Activated naive CD8-positive, alpha-beta T cell treated with anti-CD3 and anti-CD28 coated beads, Interleukin-2, amount 50 U/mL, for 24 hours (primary cell): ENCODE data around the gene FAN1.
A peak's percentile ranks its signal among the peaks of the same experiment; 100 is the strongest.

Experiments
- ATAC-seq: fragments of 150-1000 bp; cut with Tn5 transposase; one replicate; pipeline ENCODE4 v1.10.0; 2021
- DNase-seq: peaks from one replicate; pipeline ENCODE4 v3.0.0; 2021
- H3K27ac Mint-ChIP-seq: one replicate; pipeline ENCODE4 v1.8.0; 2021; ENCODE audit warnings: mild to moderate bottlenecking, mixed read lengths
- H3K27me3 Mint-ChIP-seq: one replicate; pipeline ENCODE4 v1.8.0; 2021; ENCODE audit warnings: mixed read lengths
- H3K36me3 Mint-ChIP-seq: one replicate; pipeline ENCODE4 v1.8.0; 2021; ENCODE audit warnings: low read depth, mixed read lengths
- H3K4me1 Mint-ChIP-seq: one replicate; pipeline ENCODE4 v1.8.0; 2021; ENCODE audit warnings: mixed read lengths
- H3K4me3 Mint-ChIP-seq: one replicate; pipeline ENCODE4 v1.8.0; 2021; ENCODE audit warnings: mild to moderate bottlenecking, moderate library complexity, mixed read lengths
- H3K9me3 Mint-ChIP-seq: one replicate; pipeline ENCODE4 v1.8.0; 2021; ENCODE audit warnings: mixed read lengths

The FAN1 gene

GRCh38 chr15:30958219-30958618 lies 54.5 kb downstream of the FAN1 start:
- DNase-seq: no peak
- ATAC-seq: no peak
- H3K27me3 Mint-ChIP-seq: no peaks in the 10 kb centered on the region
- peaks cover 18% of the 10 kb centered on the region for H3K4me1 Mint-ChIP-seq
- peaks cover 36% of the 10 kb centered on the region for H3K36me3 Mint-ChIP-seq
- no peaks in the 10 kb centered on the region for H3K9me3 Mint-ChIP-seq
- no peak overlapping the region for H3K4me3 Mint-ChIP-seq
- H3K27ac Mint-ChIP-seq: no peak overlapping the region

DNA sequence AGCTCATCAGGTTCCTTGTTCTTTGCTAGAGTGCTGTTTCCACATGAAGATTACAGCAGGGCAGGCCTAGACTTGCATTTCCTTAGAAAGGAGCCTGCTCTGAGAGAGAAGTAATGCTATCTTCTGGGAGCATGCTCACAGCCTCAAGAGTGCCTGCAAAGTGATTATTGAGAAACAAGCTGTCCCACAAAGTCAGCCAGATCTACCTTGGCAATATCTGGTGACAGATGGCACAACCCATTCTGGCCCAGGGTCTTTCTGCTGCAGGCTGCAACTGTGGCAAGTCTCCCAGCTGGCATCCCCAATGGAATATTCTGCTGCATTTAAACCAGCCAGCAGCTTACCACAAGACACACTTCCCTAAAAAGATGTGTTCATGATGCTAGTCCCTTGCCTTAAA lies 58.4 kb downstream of the FAN1 start:
- Mint-ChIP-seq H3K4me1 (peaks cover 12% of the 10 kb centered on the region), H3K27ac (no peak overlapping the region), H3K4me3 (no peak overlapping the region), H3K36me3 (peaks cover 31% of the 10 kb centered on the region), H3K27me3 (no peaks in the 10 kb centered on the region), H3K9me3 (no peaks in the 10 kb centered on the region)
- DNase-seq (no peak), ATAC-seq (no peak)

DNA sequence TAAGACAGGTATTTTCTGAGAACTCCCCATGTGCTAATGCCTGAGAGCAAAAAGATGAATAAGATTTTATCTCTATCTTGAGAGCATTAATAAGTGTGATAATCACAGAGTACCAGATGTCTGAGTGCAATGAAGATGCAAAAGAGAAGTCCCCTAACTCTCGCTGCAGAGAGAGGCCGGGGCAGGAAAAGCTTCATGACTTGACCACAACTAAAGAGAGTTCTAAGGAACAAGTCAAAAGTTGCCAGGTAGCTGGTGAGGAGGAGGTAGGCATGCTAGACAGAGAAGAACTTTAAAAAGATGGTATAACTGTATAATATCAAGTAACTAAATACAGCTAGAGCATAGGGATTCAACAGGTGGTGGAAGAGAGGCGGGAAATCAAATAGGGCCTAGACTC lies 58.9 kb downstream of the FAN1 start:
- H3K4me3 Mint-ChIP-seq: no peak overlapping the region
- DNase-seq (no peak), ATAC-seq (no peak)
- H3K27ac Mint-ChIP-seq: no peak overlapping the region
- H3K27me3 Mint-ChIP-seq: no peaks in the 10 kb centered on the region
- H3K36me3 Mint-ChIP-seq: peaks cover 29% of the 10 kb centered on the region
- peaks cover 12% of the 10 kb centered on the region for H3K4me1 Mint-ChIP-seq
- H3K9me3 Mint-ChIP-seq: no peaks in the 10 kb centered on the region

- no peaks in the 10 kb centered on the region for H3K27me3 Mint-ChIP-seq
- H3K4me3 Mint-ChIP-seq: no peak overlapping the region
- peaks cover 13% of the 10 kb centered on the region for H3K4me1 Mint-ChIP-seq
- DNase-seq (no peak), ATAC-seq (no peak)
- no peak overlapping the region for H3K27ac Mint-ChIP-seq
- peaks cover 24% of the 10 kb centered on the region for H3K36me3 Mint-ChIP-seq
- no peaks in the 10 kb centered on the region for H3K9me3 Mint-ChIP-seq
Measured at GRCh38 chr15:30963681-30964080, 60.0 kb downstream of the FAN1 start.

DNA sequence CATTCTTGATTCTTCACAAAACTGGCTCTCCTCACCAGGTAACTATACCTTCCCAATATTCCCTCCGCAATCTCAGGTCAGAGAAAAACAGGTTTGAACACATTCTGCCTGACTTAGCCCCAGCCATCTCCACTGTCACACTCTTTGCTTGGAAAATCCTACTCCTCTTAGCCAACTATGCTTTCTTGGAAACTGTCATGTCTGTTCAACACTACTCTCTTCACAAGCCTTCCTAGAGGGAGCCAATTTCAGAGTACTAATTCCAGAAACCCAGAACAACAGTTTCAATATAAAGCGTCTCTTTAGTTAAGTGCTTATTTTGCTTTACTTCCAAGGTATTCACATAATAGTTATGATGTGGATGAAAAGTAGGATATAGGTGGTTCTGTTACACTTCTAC lies 66.0 kb downstream of the FAN1 start:
- no peaks in the 10 kb centered on the region for H3K9me3 Mint-ChIP-seq
- H3K36me3 Mint-ChIP-seq: peaks cover 21% of the 10 kb centered on the region
- no peak for ATAC-seq
- no peak for DNase-seq
- H3K27ac Mint-ChIP-seq: no peak overlapping the region
- peaks cover 17% of the 10 kb centered on the region for H3K4me1 Mint-ChIP-seq
- H3K4me3 Mint-ChIP-seq: no peak overlapping the region
- no peaks in the 10 kb centered on the region for H3K27me3 Mint-ChIP-seq

- Mint-ChIP-seq H3K27me3 (no peaks in the 10 kb centered on the region), H3K36me3 (peaks cover 19% of the 10 kb centered on the region), H3K27ac (no peak overlapping the region), H3K9me3 (no peaks in the 10 kb centered on the region), H3K4me1 (peaks cover 19% of the 10 kb centered on the region), H3K4me3 (no peak overlapping the region)
- ATAC-seq: no peak
- DNase-seq: no peak
Measured at GRCh38 chr15:30973379-30973778, 69.7 kb downstream of the FAN1 start.

GRCh38 chr15:30974112-30974511 lies 70.4 kb downstream of the FAN1 start:
- H3K4me3 Mint-ChIP-seq: no peak overlapping the region
- DNase-seq (no peak), ATAC-seq (no peak)
- no peak overlapping the region for H3K27ac Mint-ChIP-seq
- H3K9me3 Mint-ChIP-seq: no peaks in the 10 kb centered on the region
- H3K4me1 Mint-ChIP-seq: peaks cover 19% of the 10 kb centered on the region
- H3K36me3 Mint-ChIP-seq: peaks cover 19% of the 10 kb centered on the region
- H3K27me3 Mint-ChIP-seq: no peaks in the 10 kb centered on the region

DNA sequence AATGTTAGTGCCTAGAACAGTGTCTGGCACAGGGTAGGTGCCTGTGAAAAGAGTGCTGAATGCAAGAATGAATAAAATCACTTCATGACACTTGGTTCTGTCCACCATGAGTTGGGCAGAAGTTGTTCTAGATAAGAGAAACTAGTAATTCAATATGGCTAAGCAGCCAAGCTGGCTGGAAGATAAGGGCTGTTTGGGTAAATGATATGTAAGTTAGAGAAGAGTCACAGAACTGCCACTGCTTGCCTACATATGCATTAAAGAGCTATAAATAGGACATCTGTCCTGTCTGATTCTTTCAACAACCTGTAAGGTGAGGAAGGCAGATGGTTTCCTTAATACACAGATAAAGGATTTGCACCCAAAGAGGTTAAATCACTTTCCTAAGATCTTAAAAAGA lies 74.6 kb downstream of the FAN1 start:
- H3K27me3 Mint-ChIP-seq: no peaks in the 10 kb centered on the region
- H3K27ac Mint-ChIP-seq: no peak overlapping the region
- no peaks in the 10 kb centered on the region for H3K9me3 Mint-ChIP-seq
- DNase-seq: no peak
- no peak overlapping the region for H3K4me3 Mint-ChIP-seq
- no peak for ATAC-seq
- peaks cover 20% of the 10 kb centered on the region for H3K36me3 Mint-ChIP-seq
- H3K4me1 Mint-ChIP-seq: peaks cover 25% of the 10 kb centered on the region

DNA sequence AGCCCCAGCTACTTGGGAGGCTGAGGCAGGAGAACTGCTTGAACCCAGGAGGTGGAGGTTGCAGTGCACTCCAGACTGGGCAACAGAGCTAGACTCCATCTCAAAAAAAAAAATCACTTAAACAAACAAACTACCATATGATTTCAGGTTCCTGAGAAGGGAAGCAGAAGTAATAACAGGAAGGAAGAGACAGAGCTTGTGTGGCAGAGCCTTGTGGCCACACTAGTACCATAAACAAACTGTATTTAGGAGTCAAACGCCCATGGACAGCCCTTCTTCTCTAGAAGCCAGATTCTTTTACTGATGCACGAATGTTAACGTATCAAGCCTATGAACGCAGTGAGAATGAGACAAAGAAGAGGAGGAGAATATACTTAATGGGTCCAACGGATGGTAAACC lies 75.7 kb downstream of the FAN1 start:
- H3K27me3 Mint-ChIP-seq: no peaks in the 10 kb centered on the region
- H3K4me1 Mint-ChIP-seq: peaks cover 32% of the 10 kb centered on the region
- H3K9me3 Mint-ChIP-seq: no peaks in the 10 kb centered on the region
- peak overlapping the region; percentile 9 for H3K27ac Mint-ChIP-seq
- no peak overlapping the region for H3K4me3 Mint-ChIP-seq
- DNase-seq (no peak), ATAC-seq (no peak)
- peaks cover 16% of the 10 kb centered on the region for H3K36me3 Mint-ChIP-seq

DNA sequence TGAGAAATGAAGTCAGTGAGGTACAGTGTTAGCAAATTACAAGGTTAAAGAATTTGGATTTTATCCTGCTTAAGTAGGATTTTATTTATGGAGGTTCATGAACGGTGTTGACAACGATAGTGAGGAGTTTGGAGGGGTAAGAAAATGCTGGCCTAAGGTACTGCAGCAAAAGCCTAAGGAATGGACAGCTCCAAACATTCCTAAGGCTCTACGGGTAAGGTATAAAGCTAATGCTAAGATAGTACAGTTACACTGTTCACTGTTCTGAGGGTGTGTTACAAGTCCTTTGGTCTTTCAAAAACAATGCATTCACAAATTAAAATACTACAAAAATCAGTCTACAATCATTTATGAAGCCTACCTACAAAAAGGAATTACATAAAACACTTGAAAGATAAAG lies 80.4 kb downstream of the FAN1 start:
- Mint-ChIP-seq H3K27ac (no peak overlapping the region), H3K9me3 (no peaks in the 10 kb centered on the region), H3K27me3 (no peaks in the 10 kb centered on the region), H3K4me3 (no peak overlapping the region), H3K4me1 (peaks cover 47% of the 10 kb centered on the region), H3K36me3 (peaks cover 21% of the 10 kb centered on the region)
- ATAC-seq (no peak), DNase-seq (no peak)

- no peak overlapping the region for H3K4me3 Mint-ChIP-seq
- H3K9me3 Mint-ChIP-seq: no peaks in the 10 kb centered on the region
- no peaks in the 10 kb centered on the region for H3K27me3 Mint-ChIP-seq
- H3K27ac Mint-ChIP-seq: no peak overlapping the region
- peaks cover 47% of the 10 kb centered on the region for H3K4me1 Mint-ChIP-seq
- no peak for DNase-seq
- no peak for ATAC-seq
- H3K36me3 Mint-ChIP-seq: peaks cover 19% of the 10 kb centered on the region
Measured at GRCh38 chr15:30984542-30984941, 80.8 kb downstream of the FAN1 start.

GRCh38 chr15:30985081-30985531 lies 81.4 kb downstream of the FAN1 start:
- ATAC-seq (no peak), DNase-seq (no peak)
- Mint-ChIP-seq H3K36me3 (peaks cover 13% of the 10 kb centered on the region), H3K4me3 (no peak overlapping the region), H3K27ac (no peak overlapping the region), H3K9me3 (no peaks in the 10 kb centered on the region), H3K27me3 (no peaks in the 10 kb centered on the region), H3K4me1 (peaks cover 47% of the 10 kb centered on the region)

GRCh38 chr15:30990036-30990435 lies 86.3 kb downstream of the FAN1 start:
- Mint-ChIP-seq H3K27me3 (no peaks in the 10 kb centered on the region), H3K36me3 (peaks cover 5% of the 10 kb centered on the region), H3K4me1 (peaks cover 40% of the 10 kb centered on the region), H3K4me3 (peak overlapping the region; percentile 86), H3K9me3 (no peaks in the 10 kb centered on the region), H3K27ac (peak overlapping the region; percentile 77)
- ATAC-seq (no peak), DNase-seq (no peak)

- Mint-ChIP-seq H3K27ac (peak overlapping the region; percentile 77), H3K9me3 (no peaks in the 10 kb centered on the region), H3K4me3 (peak overlapping the region; percentile 86), H3K36me3 (peaks cover 5% of the 10 kb centered on the region), H3K27me3 (no peaks in the 10 kb centered on the region), H3K4me1 (peaks cover 35% of the 10 kb centered on the region)
- DNase-seq: no peak
- ATAC-seq: peak; percentile 7
Measured at GRCh38 chr15:30990446-30991254, 86.9 kb downstream of the FAN1 start.

DNA sequence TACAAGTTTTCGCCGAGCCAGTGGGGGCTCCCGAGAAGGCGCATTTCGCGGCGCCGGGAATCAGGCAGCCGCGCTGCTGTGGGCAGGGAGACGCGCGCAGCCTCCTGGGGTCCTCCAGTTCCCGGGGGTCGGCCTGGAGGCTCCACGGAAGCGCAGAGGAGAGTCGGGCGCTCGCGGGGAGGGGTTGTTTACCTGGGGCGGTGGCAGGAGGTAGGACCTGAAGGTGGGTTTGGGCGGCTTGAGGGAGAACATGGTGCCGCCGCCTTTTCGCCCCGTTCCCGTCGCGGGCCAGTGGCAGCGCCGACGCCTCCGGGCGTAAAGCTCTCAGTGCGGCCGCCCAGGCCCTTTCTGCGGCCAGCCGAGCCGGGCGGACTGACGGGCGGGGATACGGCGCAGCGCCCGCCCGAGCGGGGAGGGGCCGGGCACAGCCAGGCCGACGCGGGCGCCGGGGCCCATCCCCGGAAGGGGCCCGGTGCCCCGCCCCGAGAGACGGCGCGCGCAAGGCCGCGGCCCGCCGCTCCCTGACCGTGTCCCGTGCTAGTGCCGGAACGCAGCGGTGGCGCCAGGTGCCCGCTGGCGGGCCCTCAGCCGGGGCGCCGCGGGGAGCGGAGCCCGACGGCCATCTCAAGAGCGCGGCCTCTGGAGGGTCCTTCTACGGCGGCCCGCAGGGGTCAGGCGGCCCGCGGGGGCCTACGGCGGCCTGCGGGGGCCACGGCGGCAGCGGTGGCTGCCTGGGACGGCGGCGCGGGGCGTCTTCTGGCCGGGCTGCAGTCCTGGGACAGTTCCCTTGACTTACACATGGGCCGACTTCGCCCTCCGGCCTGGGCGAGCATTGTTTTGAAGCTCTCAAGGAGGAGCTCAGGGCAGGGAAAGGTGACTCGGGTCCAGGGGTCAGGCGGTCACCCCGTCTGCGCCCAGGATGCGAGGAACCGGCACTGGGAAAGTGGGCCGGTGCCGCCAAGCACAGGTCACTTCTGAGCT lies 87.8 kb downstream of the FAN1 start, which contains the start of gene MTMR10:
Gene MTMR10, minus strand, starts transcription at position 374 of the 981 bp plus-strand sequence. Its CDS starts 122 bp downstream, at position 252.
- Mint-ChIP-seq H3K9me3 (no peaks in the 10 kb centered on the region), H3K4me1 (peaks cover 33% of the 10 kb centered on the region), H3K4me3 (peak within 1 kb of the TSS; percentile 86), H3K27ac (peak within 1 kb of the TSS; percentile 84), H3K36me3 (peaks cover 3% of the 10 kb centered on the region), H3K27me3 (no peaks in the 10 kb centered on the region)
- peak; percentile 74 for DNase-seq
- ATAC-seq: peak; percentile 96
